ENCODE data around the gene C1orf232.
A peak's percentile ranks its signal among the peaks of the same experiment; 100 is the strongest.

The C1orf232 gene

GRCh38 chr1:26164861-26165842, 3.6 kb downstream of the C1orf232 start:
- Mint-ChIP-seq H3K27ac (no peak overlapping the region), H3K4me1 (ENCODE audit: low read depth) (peaks cover 10% of the 10 kb centered on the region)

GRCh38 chr1:26164036-26164860, 4.5 kb downstream of the C1orf232 start:
- Mint-ChIP-seq H3K27me3 (peaks cover 8% of the 10 kb centered on the region), H3K9me3 (ENCODE audit: low read depth) (no peaks in the 10 kb centered on the region), H3K4me1 (ENCODE audit: low read depth) (peaks cover 10% of the 10 kb centered on the region), H3K27ac (no peak overlapping the region), H3K36me3 (no peaks in the 10 kb centered on the region), H3K4me3 (peak overlapping the region; percentile 65)

More at GRCh38 chr1:26164861-26165842, 3.6 kb downstream of the C1orf232 start:
- Mint-ChIP-seq H3K27me3 (peaks cover 4% of the 10 kb centered on the region), H3K9me3 (ENCODE audit: low read depth) (no peaks in the 10 kb centered on the region), H3K4me3 (peak overlapping the region; percentile 65), H3K36me3 (no peaks in the 10 kb centered on the region)

- peaks cover 8% of the 10 kb centered on the region for H3K27me3 Mint-ChIP-seq
- no peaks in the 10 kb centered on the region for H3K9me3 Mint-ChIP-seq (ENCODE audit: low read depth)
- no peaks in the 10 kb centered on the region for H3K36me3 Mint-ChIP-seq
- H3K27ac Mint-ChIP-seq = no peak overlapping the region
- peak overlapping the region; percentile 48 for H3K4me3 Mint-ChIP-seq
- H3K4me1 Mint-ChIP-seq (ENCODE audit: low read depth) = peaks cover 10% of the 10 kb centered on the region
Measured at GRCh38 chr1:26163684-26164035, 5.1 kb downstream of the C1orf232 start.

GRCh38 chr1:26162220-26162709, 6.5 kb downstream of the C1orf232 start:
- Mint-ChIP-seq H3K27ac (no peak overlapping the region), H3K9me3 (ENCODE audit: low read depth) (no peaks in the 10 kb centered on the region), H3K4me1 (ENCODE audit: low read depth) (peaks cover 10% of the 10 kb centered on the region), H3K27me3 (peaks cover 8% of the 10 kb centered on the region), H3K36me3 (no peaks in the 10 kb centered on the region), H3K4me3 (peak overlapping the region; percentile 77)

DNA sequence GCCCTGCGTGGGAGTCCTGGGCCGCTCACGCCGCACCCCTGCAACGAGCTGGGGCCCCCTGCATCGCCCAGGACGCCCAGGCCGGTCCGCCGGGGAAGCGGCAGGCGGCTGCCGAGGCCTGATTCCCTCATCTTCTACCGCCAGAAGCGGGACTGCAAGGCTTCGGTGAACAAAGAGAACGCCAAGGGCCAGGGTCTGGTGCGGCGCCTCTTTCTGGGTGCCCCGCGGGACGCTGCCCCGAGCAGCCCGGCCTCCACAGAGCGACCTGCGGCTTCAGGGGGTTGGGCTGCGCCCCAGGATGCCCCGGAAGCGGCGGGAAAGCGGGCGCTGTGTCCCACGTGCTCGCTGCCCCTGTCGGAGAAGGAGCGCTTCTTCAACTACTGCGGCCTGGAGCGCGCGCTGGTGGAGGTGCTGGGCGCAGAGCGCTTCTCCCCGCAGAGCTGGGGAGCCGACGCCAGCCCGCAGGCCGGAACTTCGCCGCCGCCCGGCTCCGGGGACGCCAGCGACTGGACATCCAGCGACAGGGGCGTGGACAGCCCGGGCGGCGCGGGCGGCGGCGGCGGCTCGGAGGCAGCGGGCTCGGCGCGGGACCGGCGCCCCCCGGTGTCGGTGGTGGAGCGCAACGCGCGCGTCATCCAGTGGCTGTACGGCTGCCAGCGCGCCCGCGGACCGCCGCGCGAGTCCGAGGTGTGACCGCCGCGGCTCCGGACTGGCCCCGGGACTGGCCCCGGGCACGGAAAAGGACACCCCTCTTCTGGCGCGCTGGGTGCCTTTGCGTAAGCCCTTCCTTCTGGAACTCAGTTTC, 7.1 kb downstream of the C1orf232 start:
- Mint-ChIP-seq H3K4me3 (peak overlapping the region; percentile 77), H3K27me3 (peaks cover 10% of the 10 kb centered on the region), H3K4me1 (ENCODE audit: low read depth) (peaks cover 12% of the 10 kb centered on the region), H3K9me3 (ENCODE audit: low read depth) (no peaks in the 10 kb centered on the region), H3K27ac (no peak overlapping the region), H3K36me3 (no peaks in the 10 kb centered on the region)

DNA sequence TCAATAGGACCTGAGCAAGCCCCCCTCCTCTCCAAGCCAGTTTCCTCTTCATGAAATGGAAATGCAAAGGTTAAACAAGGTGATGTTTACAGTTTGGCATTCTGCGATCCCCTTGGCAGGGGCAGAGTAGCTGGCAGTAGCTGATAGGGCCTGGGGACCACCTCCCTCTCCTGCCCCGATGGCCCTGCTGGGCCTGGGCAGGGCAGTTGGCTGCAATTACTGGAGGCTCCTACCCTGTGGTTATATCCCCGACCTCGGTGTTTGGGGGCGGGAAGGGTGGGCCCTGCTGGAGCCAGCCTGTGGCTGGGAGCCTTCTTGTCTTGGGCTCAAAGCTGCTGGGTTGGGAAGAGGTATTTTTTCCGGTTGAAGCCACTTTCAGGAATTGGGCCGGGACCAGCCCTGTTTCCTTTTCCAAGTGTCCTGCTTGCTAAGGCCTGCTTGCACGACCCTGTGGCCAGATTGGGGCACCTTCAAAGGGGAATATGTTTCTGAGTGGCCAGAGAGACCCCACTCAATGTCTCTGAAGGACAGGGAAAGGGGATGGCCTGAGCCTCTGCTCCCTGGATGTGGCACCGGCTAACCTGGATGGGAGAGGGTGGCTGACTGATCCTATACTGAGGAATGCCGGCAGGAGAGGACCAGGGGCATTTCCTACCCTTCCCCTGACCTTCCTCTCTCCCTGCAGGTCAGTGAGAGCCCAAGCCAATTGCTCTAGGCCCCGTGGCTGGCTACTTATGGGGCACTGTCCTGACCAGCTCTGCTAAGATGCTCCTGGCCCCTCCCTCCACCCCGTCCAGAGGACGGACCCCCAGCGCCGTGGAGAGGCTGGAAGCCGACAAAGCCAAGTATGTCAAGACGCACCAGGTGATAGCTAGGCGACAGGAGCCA, 8.0 kb downstream of the C1orf232 start:
- peaks cover 13% of the 10 kb centered on the region for H3K4me1 Mint-ChIP-seq (ENCODE audit: low read depth)
- no peaks in the 10 kb centered on the region for H3K36me3 Mint-ChIP-seq
- no peak overlapping the region for H3K27ac Mint-ChIP-seq
- peaks cover 10% of the 10 kb centered on the region for H3K27me3 Mint-ChIP-seq
- H3K4me3 Mint-ChIP-seq = peak overlapping the region; percentile 43
- no peaks in the 10 kb centered on the region for H3K9me3 Mint-ChIP-seq (ENCODE audit: low read depth)

- Mint-ChIP-seq H3K27me3 (peaks cover 10% of the 10 kb centered on the region), H3K27ac (no peak overlapping the region), H3K9me3 (ENCODE audit: low read depth) (no peaks in the 10 kb centered on the region), H3K36me3 (no peaks in the 10 kb centered on the region), H3K4me3 (no peak overlapping the region), H3K4me1 (ENCODE audit: low read depth) (peaks cover 13% of the 10 kb centered on the region)
Measured at GRCh38 chr1:26159743-26160039, 9.1 kb downstream of the C1orf232 start.

DNA sequence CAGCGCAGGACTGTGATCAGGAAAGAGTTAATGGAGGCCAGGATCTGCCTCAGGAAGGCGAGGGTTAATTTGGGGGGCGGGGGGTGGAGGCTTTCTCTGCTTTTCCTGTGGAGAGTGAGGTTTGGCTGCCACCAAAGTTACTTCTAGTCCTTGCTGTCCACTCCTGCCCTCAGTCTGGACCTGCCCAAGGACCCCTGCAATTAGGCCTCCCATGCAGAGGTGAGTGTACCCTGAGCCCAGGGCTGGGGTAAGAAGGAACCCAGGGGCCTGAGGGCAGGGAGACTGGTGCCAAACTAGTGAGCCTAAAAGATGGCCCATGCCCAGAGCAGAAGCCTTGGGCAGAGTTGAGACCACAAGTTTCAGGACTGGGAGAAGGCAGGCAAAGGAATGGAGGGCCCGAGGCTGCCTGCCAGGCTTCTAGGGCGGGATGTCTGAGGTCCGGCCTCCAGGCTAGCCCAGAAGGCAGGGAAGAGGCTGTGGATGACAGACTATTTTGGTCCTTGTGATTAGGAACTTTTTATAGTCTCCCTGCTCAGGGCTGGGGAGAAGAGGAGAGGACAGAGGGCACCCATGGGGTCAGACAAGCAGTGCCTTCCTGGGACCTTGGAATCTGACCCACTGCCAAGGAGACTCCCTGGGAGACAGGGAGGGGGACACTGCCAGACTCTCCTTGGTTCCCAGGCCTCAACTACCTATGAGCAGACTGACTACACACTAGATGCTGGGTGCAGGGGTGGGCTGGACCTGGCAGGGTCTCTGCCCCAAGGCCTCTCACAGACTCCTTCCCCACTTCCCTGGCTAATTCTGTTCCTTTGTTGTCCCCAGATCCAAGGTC, 9.6 kb downstream of the C1orf232 start, which contains the start of gene FAM110D:
FAM110D (plus strand) TSS at position 172 of the 835 bp plus-strand sequence. CDS start 2,213 bp downstream, outside the sequence.
- Mint-ChIP-seq H3K27ac (no peak within 1 kb of the TSS), H3K9me3 (ENCODE audit: low read depth) (no peaks in the 10 kb centered on the region)

GRCh38 chr1:26158271-26158907, 10.4 kb downstream of the C1orf232 start:
- no peaks in the 10 kb centered on the region for H3K36me3 Mint-ChIP-seq

More for the DNA sequence above, 9.6 kb downstream of the C1orf232 start, which contains the start of gene FAM110D:
- no peaks in the 10 kb centered on the region for H3K36me3 Mint-ChIP-seq
- no peak within 1 kb of the TSS for H3K4me3 Mint-ChIP-seq
- peaks cover 11% of the 10 kb centered on the region for H3K4me1 Mint-ChIP-seq (ENCODE audit: low read depth)
- peaks cover 10% of the 10 kb centered on the region for H3K27me3 Mint-ChIP-seq

GRCh38 chr1:26156285-26157038, 12.3 kb downstream of the C1orf232 start:
- H3K9me3 Mint-ChIP-seq (ENCODE audit: low read depth) = no peaks in the 10 kb centered on the region
- no peak overlapping the region for H3K4me3 Mint-ChIP-seq
- H3K27ac Mint-ChIP-seq = no peak overlapping the region
- H3K4me1 Mint-ChIP-seq (ENCODE audit: low read depth) = peaks cover 3% of the 10 kb centered on the region
- peaks cover 6% of the 10 kb centered on the region for H3K27me3 Mint-ChIP-seq
- no peaks in the 10 kb centered on the region for H3K36me3 Mint-ChIP-seq

More at GRCh38 chr1:26158271-26158907, 10.4 kb downstream of the C1orf232 start:
- H3K27ac Mint-ChIP-seq = no peak overlapping the region
- no peak overlapping the region for H3K4me3 Mint-ChIP-seq
- H3K27me3 Mint-ChIP-seq = peaks cover 10% of the 10 kb centered on the region
- no peaks in the 10 kb centered on the region for H3K9me3 Mint-ChIP-seq (ENCODE audit: low read depth)
- H3K4me1 Mint-ChIP-seq (ENCODE audit: low read depth) = peaks cover 7% of the 10 kb centered on the region

GRCh38 chr1:26155370-26156284, 13.1 kb downstream of the C1orf232 start:
- Mint-ChIP-seq H3K36me3 (no peaks in the 10 kb centered on the region), H3K27me3 (peaks cover 6% of the 10 kb centered on the region), H3K4me3 (no peak overlapping the region)

More at GRCh38 chr1:26155370-26156284, 13.1 kb downstream of the C1orf232 start:
- no peak overlapping the region for H3K27ac Mint-ChIP-seq
- H3K4me1 Mint-ChIP-seq (ENCODE audit: low read depth) = peaks cover 3% of the 10 kb centered on the region
- no peaks in the 10 kb centered on the region for H3K9me3 Mint-ChIP-seq (ENCODE audit: low read depth)
